ENCODE data around the gene DTX3.
"Not testable (repeated sequence)": the region's sequence is repeated elsewhere in the genome, so short reads cannot be mapped to it uniquely, and the experiment has no call there.

Gene DTX3

DNA sequence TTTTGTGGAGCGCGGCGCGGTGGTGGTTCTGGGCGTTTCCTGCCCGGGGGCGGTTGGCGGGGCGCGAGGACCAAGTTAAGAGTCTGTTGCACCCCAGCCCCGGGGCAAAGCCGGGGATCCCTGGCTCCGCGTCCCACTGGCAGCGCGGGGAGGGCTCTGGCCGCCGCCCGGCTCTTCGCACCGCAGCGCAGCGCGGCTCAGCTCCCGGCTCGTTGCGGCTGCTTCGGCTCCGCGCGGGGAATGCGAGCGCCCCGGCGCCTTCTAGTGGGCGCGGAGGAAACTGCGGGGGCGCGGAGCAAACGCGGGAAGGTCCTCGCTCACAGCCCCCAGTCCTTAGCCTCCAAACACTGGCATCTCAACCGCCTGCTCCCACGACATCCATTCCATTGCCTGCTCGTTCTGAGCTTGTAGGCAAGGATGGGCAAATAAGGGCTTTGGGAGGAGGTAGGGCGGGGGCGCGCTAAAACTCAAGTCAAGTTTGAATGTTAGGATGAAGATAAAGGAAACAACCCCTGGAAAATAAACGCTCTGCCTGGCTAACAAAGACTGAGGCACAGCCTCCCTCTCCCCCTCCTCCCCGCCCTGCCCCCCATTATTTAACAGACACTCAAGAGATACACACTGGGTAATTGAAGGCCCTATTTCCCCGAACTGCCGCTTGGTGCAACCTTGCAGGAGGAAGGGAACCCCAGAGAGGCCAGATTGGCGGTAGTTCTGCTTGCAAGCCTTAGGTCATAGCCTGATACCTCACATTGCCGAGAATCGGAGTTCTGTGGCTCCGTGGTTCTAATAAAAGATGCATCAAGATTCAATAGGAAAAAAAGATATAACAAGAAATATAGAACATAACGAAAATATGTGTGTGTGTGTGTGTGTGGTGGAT is 28.6 kb downstream of the DTX3 start, which contains the start of gene B4GALNT1:
Gene B4GALNT1 (minus strand): TSS at position 244 of the 883 bp plus-strand sequence. CDS start 1,069 bp downstream, outside the sequence.
- peak; percentile 21 for DNase-seq

DNA sequence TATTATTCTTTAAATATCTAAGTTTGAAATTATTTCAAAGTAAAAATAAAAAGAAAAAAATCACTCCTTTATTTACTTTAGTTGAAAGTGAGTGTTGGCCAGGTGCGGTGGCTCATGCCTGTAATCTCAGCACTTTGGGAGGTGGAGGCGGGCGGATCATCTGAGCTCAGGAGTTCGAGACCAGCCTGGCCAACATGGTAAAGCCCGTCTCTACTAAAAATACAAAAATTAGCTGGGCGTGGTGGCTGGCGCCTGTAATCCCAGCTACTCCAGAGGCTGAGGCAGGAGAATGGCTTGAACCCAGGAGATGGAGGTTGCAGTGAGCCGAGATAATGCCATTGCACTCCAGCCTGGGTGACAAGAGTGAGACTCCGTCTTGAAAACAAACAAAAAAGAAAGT is 32.1 kb downstream of the DTX3 start:
- not testable (repeated sequence) for DNase-seq

DNA sequence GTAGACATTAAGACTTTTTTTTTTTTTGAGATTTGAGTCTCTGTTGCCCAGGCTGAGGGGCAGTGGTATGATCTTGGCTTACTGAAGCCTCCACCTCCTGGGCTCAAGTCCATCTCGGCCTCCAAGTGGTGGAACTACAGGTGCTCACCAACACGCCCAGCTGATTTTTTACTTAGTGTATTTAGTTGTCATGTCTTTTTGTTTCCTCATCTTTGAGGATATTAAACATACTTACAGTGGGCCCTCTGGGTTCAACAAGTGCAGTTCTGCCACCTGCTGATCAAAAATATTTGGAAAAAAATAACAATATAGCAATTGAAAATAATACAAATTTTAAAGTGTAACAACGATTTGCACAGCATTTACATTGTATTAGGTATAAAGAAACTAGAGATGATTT is 32.7 kb downstream of the DTX3 start:
- no peak for DNase-seq

DNA sequence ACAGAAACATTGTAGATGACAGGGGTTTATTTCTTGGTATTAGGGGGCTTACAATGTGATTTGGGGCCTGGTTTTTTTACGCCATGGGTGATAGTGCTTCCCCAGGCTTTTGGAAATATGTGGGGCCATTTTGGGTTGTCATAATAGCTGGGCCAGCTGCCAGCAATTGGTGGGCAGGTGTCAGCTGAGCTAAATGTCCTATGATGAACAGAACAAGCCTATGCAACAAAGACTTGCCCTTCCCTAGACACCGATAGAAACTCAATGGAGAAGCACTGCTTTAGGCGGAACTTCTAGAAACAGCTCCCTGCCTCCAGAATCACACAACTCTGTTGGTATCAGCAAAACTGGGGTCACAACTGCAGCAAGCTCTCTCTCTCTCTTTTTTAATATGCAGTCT is 33.5 kb downstream of the DTX3 start:
- DNase-seq = no peak

DNA sequence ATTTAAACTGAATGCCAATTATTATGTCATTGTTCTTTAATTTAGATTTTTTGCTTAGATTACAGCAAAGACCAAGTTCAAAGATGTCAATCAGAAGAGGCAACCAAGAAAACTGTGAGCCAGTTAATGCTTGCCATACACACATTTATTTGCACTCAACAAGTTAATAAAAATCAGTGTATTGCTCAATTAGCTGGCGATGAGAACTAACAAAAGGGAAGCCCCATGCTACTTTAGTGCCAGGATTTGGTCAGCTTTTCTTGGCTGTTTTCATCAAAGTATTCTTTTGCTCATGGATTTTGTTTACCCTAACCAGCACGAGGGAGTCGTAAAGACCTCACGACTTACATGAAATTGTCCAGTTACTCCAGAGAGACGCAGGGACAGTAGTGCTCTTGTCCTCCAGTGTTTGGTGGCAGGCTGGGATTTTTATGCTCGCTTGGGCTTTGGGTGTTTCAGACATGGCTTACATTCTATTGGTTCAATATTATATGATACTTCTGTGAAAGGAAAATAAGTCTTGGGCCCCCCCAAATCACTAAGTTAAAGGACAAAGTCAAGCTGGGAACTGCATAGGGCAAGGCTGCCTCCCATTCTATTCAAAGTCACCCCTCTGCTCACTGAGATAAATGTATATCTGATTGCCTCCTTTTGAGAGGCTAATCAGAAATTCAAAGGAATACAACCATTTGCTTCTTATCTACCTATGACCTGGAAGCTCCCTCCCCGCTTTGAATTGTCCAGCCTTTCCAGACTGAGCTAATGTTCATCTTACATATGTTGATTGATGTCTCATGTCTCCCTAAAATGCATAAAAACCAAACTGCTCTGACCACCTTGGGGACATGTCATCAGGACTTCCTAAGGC is 35.8 kb downstream of the DTX3 start:
- no peak for DNase-seq

DNA sequence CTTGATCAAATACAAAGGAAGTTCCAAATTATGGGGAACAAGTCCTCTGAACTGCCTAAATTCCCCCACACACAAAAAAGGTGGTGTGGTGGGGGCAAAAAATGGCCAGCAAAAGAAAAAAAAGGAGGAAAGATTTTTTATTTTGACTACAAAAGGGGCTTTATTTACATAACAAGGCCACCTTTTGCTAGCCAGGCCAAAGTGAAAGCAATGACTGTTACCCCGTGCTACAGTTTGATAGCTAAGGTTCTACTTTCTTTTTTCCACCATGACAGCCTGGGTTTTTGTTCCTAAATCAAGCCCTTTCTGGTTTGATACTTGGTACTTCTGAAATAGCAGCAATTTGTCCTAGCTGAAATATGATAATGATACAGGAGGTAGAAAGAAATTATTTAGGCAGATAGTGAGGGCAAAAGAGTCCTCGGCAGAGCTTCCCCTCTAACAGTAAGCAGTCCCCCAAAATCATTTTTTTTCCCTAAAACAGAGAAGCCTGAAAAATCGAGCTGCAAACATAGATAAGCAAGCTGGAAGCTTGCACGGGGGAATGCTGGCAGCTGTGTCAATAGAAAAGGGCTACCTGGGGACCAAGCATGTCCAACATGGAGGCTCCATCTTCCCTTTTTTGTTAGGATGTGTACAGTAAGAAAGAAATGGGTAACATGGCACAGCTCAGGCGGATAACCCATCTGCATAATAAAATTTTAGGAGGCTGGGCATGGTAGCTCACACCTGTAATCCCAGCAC is 37.2 kb downstream of the DTX3 start:
- no peak for DNase-seq

DNA sequence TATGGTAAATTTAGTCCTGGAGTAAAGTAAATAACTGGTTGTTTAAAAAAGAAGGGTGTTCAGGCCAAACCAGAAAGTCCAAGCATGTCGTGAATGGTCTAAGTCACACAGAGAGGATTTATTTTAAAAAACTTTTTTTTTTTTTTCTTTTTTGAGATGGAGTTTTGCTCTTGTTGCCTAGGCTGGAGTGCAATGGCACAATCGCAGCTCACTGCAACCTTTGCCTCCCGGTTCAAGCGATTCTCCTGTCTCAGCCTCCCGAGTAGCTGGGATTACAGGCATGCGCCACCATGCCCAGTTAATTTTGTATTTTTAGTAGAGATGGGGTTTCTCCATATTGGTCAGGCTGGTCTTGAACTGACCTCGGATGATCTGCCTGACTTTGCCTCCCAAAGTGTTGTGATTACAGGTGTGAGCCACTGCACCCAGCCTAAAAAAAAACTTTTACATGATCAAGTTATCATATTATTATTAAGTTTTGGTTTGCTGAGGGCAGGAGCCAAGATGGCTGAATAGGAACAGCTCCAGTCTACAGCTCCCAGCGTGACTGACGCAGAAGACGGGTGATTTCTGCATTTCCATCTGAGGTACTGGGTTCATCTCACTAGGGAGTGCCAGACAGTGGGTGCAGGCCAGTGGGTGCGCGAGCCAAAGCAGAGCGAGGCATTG is 41.5 kb downstream of the DTX3 start:
- DNase-seq = not testable (repeated sequence)

DNA sequence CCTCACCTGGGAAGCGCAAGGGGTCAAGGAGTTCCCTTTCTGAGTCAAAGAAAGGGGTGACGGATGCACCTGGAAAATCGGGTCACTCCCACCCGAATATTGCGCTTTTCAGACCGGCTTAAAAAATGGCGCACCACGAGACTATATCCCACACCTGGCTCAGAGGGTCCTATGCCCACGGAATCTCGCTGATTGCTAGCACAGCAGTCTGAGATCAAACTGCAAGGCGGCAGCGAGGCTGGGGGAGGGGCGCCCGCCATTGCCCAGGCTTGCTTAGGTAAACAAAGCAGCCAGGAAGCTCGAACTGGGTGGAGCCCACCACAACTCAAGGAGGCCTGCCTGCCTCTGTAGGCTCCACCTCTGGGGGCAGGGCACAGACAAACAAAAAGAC is 42.0 kb downstream of the DTX3 start:
- DNase-seq = not testable (repeated sequence)

DNA sequence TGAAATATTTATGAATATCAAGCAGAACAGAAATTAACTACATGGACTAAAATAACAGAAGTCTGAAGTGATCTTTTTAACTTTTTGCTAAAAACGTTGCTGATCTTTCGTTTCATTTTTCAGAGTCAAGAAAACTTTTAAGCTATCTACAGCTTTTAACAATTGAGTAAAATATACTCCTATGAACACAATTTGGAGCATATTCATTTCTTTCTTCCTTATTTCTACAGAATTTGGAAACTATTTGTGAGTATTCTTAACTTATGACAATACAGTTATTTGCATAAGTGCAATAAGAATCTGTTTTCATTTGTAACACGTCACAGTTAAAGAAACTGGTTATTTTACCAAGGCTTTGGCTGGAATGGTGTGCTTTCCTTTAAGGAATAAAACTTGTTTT is 49.4 kb downstream of the DTX3 start:
- DNase-seq = no peak

DNA sequence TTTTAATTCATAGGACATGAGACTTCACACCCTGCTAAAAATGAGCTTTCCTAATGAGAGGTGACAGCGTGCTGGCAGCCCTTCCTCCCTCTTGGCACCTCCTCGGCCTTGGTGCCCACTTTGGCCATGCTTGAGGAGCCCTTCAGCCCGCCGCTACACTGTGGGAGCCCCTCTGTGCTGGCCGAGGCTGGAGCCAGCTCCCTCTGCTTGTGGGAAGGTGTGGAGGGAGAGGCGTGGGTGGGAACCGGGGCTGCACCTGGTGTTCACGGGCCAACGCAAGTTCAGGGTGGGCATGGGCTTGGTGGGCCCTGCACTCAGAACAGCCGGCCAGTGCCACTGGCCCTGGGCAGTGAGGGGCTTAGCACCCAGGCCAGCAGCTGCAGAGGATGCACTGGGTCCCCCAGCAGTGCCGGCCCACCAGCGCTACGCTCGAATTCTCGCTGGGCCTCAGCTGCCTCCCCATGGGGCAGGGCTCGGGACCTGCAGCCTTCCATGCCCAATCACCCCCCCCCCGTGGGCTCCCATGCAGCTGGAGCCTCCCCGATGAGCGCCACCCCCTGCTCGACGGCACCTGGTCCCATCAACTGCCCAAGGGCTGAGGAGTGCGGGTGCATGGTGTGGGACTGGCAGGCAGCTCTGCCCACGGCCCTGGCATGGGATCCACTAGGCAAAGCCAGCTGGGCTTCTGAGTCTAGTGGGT is 51.1 kb downstream of the DTX3 start:
- DNase-seq = no peak

DNA sequence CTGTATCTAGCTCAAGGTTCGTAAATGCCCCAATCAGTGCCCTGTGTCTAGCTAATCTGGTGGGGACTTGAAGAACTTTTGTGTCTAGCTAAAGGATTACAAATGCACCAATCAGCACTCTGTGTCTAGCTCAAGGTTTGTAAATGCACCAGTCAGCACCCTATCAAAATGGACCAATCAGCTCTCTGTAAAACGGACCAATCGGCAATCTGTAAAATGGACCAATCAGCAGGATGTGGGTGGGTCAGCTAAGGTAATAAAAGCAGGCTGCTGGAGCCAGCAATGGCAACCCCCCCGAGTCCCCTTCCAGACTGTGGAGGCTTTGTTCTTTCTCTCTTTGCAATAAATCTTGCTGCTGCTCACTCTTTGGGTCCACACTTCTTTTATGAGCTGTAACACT is 51.8 kb downstream of the DTX3 start:
- DNase-seq = not testable (repeated sequence)

DNA sequence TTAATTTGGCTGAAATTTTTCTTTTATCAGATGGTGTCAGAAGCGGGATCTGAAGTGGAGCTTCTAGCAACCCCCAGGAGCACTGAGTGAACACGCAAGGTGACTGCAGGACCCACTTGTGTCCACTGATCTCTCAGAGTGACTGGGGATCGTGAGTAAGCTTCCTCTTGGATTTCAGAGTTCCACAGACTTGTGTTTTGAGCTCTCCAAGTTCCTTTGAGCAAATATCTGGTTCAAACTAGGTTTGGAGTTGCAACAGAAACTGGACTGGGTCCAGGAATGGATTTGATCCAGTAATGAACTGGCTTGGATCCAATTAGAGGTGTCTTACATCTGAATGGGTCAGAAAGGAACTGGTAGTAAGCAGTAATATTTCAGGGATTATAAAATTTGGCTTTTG is 53.1 kb downstream of the DTX3 start:
- no peak for DNase-seq

DNA sequence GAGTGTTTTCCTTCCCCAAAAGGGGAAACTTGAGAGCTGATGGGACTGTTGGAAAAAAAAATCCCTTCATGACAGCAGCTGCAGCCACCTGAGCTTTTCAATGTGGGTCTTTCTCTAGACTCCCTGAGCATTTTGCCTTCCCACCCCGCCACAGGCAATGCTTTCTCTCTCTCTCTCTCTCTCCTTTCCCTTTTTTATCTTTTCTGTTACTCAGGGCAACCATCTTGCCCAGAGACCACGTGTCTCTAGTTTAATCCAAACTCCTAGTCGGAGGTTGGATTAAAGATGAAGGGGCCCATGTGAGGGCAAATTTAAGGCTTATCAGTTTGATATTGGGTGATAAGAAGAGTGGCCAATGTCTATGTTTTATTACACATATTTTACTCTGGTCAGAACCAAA is 54.3 kb downstream of the DTX3 start:
- no peak for DNase-seq
